Stimulated activated CD4-positive, alpha-beta T cell treated with anti-CD3 and anti-CD28 coated beads, Interleukin-1b, Interleukin-23, amount 100 ng/mL, for 4 hours (primary cell): ENCODE results near the gene KRTAP6-1.

ENCODE experiments used
- DNase-seq, 2 donors: peaks; one replicate each; pipeline ENCODE4 v3.0.0-alpha.2; 2020; ENCODE audit warnings: low read depth in 2 of 2

Gene KRTAP6-1, protein sequence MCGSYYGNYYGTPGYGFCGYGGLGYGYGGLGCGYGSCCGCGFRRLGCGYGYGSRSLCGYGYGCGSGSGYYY

DNA sequence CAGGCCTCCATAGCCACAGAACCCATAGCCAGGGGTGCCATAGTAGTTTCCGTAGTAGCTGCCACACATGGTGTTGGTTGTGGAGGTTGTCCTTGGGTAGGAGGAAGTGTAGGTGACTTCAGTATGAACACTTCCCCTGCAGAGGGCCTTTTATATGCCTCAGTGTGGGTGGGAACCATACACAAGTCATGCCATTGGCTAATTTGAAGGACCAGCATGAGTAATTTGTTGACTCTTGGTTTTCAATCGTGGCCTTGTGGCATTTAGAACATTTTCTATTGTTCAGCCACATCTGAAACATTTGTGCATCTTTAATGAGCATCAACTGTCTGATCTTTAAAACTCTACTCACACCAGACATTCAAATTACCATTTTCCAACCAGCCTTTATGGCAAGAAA lies at the start of gene KRTAP6-1:
Gene KRTAP6-1, minus strand, starts transcription at position 95 of the 400 bp plus-strand sequence. Its CDS starts 26 bp downstream, at position 69.
- no peak for DNase-seq

GRCh38 chr21:30652891-30653290 lies 39.2 kb upstream of the KRTAP6-1 start:
- no peak for DNase-seq

- DNase-seq = no peak
Observed at GRCh38 chr21:30646904-30647414, 33.2 kb upstream of the KRTAP6-1 start.

GRCh38 chr21:30642564-30642963 lies 28.8 kb upstream of the KRTAP6-1 start, which contains the start of gene KRTAP20-3:
KRTAP20-3 (plus strand) TSS chr21:30642864.
- no peak for DNase-seq

GRCh38 chr21:30638686-30639085 lies 25.0 kb upstream of the KRTAP6-1 start:
- DNase-seq = no peak

DNA sequence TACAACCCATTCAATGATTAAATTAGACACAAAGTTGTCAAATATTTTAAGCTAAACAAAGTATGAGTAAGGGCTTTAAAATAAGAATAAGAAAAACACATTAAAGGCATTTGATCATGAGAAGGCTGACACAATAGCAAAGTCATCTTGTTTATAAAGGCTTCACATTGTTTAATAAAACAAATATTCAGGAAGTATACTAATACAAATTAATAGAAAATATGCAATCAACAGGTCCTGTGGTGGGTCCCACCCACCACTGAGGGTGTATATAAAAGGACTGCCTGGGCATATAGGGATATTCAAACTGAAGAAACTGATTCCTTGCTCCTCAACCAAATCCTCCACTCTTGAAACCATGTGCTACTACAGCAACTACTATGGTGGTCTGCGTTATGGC lies 21.2 kb upstream of the KRTAP6-1 start, which contains the start of gene KRTAP20-2:
Gene KRTAP20-2, plus strand, starts transcription at position 301 of the 400 bp plus-strand sequence. Its CDS starts 58 bp downstream, at position 359.
- no peak for DNase-seq

DNA sequence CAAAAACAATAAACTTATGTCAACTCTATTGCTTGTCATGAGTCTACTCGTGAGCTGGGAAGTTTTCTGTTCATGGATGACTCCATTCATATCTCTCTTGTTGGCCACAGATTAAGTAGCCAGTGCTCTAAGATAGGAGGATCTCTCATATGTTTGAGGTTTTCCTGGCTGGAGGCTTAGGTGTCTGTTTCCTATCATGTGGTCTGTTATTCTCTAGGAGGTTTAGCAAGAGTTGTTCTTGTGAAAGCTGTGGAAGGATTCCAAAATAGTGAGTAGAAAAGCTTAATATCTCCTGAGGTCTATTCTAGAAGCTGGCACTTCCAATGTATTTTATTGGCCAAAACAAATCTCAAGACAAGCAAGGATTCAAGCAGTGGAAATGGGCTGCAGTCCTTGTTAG lies 15.5 kb upstream of the KRTAP6-1 start:
- no peak for DNase-seq

DNA sequence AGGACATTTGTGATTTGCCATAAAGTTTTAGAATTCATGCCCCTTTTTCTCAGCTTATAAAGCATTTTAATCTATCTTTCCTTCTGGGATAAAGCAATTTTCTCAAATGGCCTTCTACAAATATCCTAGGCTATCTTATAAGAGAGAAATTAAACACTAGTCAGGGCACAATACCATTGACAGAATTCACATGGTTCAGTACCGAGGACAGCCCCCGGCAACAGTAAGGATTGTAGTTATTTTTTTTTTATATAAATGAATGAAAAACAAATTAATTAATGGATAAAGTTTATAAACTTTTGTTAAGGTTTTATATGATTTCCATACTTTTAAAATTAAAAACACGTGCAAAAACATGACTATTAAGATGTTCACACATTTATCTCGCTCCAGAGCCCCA lies 14.4 kb upstream of the KRTAP6-1 start:
- DNase-seq = no peak

GRCh38 chr21:30625449-30626165 lies 11.9 kb upstream of the KRTAP6-1 start:
- no peak for DNase-seq

DNA sequence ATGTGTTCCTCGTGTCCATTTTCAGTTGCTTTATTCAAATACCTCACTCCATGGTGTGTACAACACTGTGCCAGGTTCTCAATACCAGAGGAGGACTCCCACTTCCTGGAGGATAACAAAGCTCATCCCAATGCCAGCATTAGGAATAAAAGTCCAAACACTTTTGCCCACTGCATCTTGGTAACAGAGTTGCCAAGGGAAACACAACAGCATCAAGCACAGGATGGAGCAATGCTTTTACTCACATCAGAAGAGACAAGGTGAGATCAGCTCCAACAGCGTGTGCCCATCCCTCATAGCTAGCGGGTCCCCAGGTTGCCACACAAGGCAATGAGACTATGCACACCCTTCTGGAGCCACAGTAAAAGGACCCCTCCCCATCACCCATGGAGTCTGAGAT lies 9.6 kb upstream of the KRTAP6-1 start:
- no peak for DNase-seq

- no peak for DNase-seq
Observed at GRCh38 chr21:30620522-30620921, 6.8 kb upstream of the KRTAP6-1 start, which contains the start of gene KRTAP20-4. KRTAP20-4 (plus strand) TSS chr21:30620627.

- DNase-seq = no peak
Observed at GRCh38 chr21:30620080-30620479, 6.3 kb upstream of the KRTAP6-1 start.

- no peak for DNase-seq
Observed at GRCh38 chr21:30616125-30616524, 2.4 kb upstream of the KRTAP6-1 start, which contains the start of gene KRTAP20-1. KRTAP20-1 (plus strand) TSS chr21:30616425; CDS start chr21:30616455, 30 bp downstream.

- DNase-seq = no peak
Observed at GRCh38 chr21:30615199-30615598, 1.5 kb upstream of the KRTAP6-1 start.

DNA sequence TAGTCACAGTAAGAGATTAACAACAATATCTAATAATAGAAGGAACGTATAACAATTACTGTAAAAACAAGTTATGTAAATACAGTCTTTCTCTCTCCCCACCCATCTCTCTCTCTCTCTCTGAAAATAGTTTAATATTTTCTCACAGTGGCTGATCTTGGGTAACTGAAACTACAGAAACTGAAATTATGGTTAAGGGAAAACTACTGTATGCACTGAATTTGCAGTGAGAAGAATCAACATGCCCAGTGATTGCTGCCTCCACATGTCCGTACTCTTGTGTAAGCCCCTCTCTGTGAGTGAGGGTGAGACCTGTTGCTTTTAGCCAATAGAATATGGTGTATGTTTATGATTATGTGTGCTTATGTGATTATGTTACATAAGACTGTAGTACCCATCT lies 1.6 kb downstream of the KRTAP6-1 start:
- no peak for DNase-seq

DNA sequence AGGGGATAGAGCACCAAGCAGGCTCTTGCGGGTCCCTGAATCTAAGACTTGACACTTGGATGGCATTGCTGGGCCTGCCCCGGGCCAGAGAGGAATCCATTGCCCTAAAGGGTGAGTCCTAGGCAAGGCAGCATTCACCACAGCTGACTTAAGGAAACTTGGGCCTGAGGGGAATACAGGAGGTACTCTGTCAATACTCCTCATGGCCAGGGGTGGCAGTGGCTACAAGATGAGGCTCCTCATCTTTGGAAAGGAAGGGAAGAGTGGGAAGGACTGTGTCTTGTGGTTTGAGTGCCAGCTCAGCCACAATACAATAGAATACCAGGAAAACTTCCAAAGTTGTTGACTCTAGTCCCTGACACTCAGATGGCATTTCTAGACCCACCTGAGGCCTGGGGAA lies 7.8 kb downstream of the KRTAP6-1 start:
- no peak for DNase-seq

- no peak for DNase-seq
Observed at GRCh38 chr21:30600787-30601186, 12.9 kb downstream of the KRTAP6-1 start, which contains the start of gene KRTAP22-1. KRTAP22-1 (plus strand) TSS chr21:30601087.

GRCh38 chr21:30598802-30599201 lies 14.9 kb downstream of the KRTAP6-1 start, which contains the start of gene KRTAP6-2:
KRTAP6-2 (minus strand) TSS chr21:30598902; CDS start chr21:30598874, 28 bp downstream.
- no peak for DNase-seq

- no peak for DNase-seq
Observed at GRCh38 chr21:30592140-30592539, 21.6 kb downstream of the KRTAP6-1 start, which contains the start of gene KRTAP6-3. KRTAP6-3 (plus strand) TSS chr21:30592440; CDS start chr21:30592446, 6 bp downstream.

DNA sequence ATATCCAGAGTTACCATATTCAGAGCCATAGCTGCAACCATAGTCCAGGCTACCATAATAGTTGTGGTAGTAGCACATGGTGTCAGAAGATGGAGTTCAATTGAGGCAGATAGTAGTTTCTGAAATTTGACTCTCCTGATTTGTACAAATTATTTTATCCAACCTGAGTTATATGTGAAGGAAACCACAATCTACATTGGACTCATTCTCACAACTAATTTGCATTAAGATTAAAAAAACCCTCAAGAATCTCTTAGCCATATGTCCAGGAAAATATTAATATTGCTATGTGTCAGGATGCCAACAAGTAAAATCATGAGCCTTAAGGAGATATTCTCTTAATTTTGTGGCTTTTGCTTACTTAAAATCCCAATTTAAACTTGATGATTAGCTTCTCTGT lies 23.4 kb downstream of the KRTAP6-1 start, which contains the start of gene KRTAP22-2:
Gene KRTAP22-2, minus strand, starts transcription at position 101 of the 400 bp plus-strand sequence.
- DNase-seq = no peak

- no peak for DNase-seq
Observed at GRCh38 chr21:30582870-30583269, 30.9 kb downstream of the KRTAP6-1 start.

- no peak for DNase-seq
Observed at GRCh38 chr21:30580132-30580531, 33.6 kb downstream of the KRTAP6-1 start.

GRCh38 chr21:30579346-30579745 lies 34.4 kb downstream of the KRTAP6-1 start:
- no peak for DNase-seq
